Gastroesophageal sphincter (tissue), 3 donors: Measurements from ENCODE around the gene ZNF789.

ENCODE experiments used
- EP300 ChIP-seq: sonication (generic); formaldehyde crosslinking; IDR thresholded peaks from one replicate; pipeline ENCODE4 v1.6.1; 2017; ENCODE audit warnings: antibody characterized with exemption, mild to moderate bottlenecking
- POLR2A ChIP-seq, 2 donors: fragments of 450-650 bp; IDR thresholded peaks; one replicate each; pipeline ENCODE4 v1.6.1; 2017; ENCODE audit warnings: antibody characterized with exemption in 2 of 2, mild to moderate bottlenecking in 2 of 2, moderate library complexity in 1 of 2
- POLR2AphosphoS5 ChIP-seq: sonication (generic); formaldehyde crosslinking; IDR thresholded peaks from one replicate; pipeline ENCODE4 v1.6.1; 2017; ENCODE audit warnings: antibody characterized with exemption
- TF ChIP-seq, protein P1 (sequence below), 4 experiments: fragments of 200-600 bp in 2 of 4; fragments of 450-650 bp in 2 of 4; sonication (generic) in 1 of 4; IDR thresholded peaks; one replicate each; pipeline ENCODE4 v1.5.1; 2017 to 2019; ENCODE audit warnings: antibody characterized with exemption in 4 of 4, mild to moderate bottlenecking in 2 of 4, moderate library complexity in 2 of 4

DNA sequence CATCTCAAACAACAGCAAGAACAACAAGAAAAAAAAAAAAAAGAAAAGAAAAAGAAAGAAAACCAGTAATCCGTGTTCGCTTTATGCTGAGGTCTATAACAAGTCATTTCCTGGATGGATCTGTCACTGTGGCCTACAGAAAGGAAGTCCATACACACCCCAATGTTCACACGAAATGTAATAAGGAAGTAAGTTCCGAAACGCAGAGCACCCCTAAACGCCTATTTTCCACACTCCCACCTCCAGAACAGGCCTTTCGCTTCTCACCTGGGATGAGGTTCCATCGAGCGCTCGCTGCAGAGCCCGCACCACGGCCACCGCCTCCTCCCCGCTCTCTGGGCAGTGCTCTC is 26.7 kb downstream of the ZNF789 start:
- TF ChIP-seq, protein P1, sequence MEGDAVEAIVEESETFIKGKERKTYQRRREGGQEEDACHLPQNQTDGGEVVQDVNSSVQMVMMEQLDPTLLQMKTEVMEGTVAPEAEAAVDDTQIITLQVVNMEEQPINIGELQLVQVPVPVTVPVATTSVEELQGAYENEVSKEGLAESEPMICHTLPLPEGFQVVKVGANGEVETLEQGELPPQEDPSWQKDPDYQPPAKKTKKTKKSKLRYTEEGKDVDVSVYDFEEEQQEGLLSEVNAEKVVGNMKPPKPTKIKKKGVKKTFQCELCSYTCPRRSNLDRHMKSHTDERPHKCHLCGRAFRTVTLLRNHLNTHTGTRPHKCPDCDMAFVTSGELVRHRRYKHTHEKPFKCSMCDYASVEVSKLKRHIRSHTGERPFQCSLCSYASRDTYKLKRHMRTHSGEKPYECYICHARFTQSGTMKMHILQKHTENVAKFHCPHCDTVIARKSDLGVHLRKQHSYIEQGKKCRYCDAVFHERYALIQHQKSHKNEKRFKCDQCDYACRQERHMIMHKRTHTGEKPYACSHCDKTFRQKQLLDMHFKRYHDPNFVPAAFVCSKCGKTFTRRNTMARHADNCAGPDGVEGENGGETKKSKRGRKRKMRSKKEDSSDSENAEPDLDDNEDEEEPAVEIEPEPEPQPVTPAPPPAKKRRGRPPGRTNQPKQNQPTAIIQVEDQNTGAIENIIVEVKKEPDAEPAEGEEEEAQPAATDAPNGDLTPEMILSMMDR (IDR thresholded peaks at IDR 0.05): no peak
- TF ChIP-seq POLR2A (IDR thresholded peaks at IDR 0.05): no peak
- no peak for TF ChIP-seq POLR2AphosphoS5
- no peak for TF ChIP-seq EP300
